HG02938 (cell line): ENCODE results near the gene RASSF5.

Source experiments
- ATAC-seq: cut with Tn5 transposase; IDR thresholded peaks from one replicate; pipeline ENCODE4 v1.9.1; 2021; ENCODE audit warnings: mild to moderate bottlenecking, moderate library complexity; ENCODE audit not compliant: unreplicated experiment

RASSF5 gene

DNA sequence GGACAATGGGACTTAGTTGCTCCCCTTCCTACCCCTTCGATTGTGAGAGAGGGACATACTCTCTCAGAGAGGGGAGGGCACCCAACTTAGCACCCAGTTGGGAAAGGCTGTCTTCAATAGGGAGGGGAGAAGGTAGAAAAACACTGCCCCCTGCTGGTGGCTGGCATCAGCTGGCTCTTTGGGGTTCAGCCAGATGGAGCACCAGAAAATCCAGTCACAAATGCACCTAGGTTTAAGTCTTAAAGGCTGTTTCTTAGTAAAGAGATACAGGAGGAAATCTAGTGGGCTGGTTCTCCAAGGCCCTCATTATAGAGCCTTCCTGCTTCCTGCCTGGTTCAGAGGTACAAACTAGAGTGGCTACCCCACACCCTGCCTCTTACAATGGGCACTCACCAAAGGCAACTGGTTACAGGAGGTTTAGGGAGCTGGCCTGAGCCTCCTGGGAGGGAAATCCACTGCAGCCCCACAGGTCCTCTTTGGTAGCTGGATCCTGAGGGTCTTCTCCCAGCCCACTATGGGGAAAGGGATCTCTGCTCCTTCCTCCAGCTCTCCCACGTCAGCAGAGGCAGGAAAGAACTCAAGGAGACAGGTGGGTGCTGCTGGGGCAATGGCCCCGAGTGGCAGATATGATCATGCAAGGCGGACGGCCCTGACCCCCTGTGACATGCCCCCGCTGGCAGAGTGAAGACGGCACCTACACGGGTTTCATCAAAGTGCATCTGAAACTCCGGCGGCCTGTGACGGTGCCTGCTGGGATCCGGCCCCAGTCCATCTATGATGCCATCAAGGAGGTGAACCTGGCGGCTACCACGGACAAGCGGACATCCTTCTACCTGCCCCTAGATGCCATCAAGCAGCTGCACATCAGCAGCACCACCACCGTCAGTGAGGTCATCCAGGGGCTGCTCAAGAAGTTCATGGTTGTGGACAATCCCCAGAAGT is 76.6 kb downstream of the RASSF5 start:
- no peak for ATAC-seq

DNA sequence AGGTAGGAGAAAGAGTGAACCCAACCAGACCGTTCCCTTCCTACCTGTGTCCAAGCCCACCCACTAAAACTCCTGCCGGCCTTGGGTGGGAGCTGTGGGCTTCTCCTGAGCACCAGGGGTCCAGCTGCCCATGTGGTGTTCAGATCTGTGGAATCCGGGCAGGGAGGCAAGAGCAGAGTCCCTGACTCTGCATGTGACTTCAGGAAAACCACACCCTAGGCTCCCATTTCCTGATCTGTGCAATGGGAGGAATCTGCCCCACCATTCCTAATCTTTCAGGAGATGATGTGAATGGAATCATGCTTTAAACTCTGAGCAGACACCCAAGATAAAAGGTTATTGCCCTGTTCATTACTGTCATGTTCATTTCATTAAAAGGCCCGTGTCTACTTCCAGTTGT is 77.4 kb downstream of the RASSF5 start:
- no peak for ATAC-seq

DNA sequence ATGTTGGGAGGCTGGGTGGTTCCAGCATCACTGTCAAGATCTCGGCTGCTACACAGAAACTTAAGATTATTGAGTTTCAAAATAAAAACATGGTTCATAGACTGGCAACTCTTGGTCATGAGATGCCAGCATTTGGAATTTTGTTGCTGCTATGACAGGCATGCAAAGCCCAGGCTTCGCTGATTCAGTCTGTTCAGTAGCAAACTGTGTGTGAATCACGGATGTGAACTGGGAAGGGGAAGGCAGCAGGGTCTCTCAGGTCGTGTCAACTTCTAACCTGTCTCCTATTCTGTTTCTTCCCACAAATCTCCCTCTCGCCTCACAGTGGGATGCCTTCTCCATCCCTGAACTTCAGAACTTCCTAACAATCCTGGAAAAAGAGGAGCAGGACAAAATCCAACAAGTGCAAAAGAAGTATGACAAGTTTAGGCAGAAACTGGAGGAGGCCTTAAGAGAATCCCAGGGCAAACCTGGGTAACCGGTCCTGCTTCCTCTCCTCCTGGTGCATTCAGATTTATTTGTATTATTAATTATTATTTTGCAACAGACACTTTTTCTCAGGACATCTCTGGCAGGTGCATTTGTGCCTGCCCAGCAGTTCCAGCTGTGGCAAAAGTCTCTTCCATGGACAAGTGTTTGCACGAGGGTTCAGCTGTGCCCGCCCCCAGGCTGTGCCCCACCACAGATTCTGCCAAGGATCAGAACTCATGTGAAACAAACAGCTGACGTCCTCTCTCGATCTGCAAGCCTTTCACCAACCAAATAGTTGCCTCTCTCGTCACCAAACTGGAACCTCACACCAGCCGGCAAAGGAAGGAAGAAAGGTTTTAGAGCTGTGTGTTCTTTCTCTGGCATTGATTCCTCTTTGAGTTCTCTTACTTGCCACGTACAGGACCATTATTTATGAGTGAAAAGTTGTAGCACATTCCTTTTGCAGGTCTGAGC is 79.4 kb downstream of the RASSF5 start:
- ATAC-seq: no peak

DNA sequence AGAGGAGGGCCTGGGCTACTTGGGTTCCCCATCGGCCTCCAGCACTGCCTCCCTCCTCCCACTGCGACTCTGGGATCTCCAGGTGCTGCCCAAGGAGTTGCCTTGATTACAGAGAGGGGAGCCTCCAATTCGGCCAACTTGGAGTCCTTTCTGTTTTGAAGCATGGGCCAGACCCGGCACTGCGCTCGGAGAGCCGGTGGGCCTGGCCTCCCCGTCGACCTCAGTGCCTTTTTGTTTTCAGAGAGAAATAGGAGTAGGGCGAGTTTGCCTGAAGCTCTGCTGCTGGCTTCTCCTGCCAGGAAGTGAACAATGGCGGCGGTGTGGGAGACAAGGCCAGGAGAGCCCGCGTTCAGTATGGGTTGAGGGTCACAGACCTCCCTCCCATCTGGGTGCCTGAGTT is 80.6 kb downstream of the RASSF5 start:
- ATAC-seq: no peak

DNA sequence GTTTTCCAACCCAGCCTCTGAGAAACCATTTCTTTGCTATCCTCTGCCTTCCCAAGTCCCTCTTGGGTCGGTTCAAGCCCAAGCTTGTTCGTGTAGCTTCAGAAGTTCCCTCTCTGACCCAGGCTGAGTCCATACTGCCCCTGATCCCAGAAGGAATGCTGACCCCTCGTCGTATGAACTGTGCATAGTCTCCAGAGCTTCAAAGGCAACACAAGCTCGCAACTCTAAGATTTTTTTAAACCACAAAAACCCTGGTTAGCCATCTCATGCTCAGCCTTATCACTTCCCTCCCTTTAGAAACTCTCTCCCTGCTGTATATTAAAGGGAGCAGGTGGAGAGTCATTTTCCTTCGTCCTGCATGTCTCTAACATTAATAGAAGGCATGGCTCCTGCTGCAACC is 81.2 kb downstream of the RASSF5 start:
- no peak for ATAC-seq

DNA sequence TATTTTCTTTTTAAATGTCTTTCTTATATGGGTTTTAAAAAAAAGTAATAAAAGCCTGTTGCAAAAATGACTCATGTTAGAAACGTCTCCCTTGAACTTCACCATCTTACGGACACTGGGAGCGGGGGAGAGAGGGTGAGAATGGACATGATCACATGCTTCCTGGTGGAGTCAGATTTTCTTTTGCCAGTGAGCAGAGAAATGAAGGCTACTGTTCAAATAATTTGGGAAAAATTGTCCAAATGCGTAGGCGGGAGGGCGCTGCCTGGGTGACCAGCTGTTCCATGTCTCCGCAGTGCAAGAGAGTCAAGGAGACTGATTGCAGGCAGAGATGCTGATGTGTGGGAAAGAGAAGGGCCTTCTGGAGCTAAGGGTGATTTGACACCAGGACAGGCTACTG is 81.9 kb downstream of the RASSF5 start:
- no peak for ATAC-seq

DNA sequence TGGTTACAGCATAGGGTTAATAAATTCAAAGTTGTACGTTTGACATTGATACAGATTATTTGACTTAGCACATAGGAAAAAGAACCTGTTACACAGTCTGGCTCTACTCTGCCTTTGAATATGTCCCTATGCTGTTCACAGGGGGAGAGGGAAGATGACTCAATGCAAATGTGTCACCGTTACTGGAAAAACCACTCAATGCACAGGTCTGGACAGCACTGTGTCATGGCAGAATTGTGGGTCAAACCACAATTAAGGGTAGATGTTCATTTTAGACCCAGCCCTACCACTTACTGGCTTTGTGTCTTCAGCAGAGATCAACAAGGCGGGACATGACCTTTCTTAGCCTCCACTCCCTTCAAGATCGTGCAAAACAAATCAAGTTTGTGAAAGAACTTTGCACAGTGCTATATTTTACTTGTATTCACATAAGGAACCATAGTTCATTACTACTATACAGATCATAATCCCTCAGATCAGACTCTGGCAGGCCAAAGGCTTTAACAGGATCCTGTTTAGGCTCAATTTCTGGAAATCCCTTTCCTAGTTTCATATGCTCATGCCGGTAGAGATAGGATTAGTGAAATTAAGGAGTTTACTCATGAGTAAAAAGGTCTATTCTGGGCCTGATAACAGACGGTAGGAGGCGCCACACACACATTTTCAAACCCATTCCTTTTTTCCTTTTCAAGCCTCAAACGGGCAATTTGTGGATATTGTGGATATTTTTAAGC is 82.9 kb downstream of the RASSF5 start:
- no peak for ATAC-seq

DNA sequence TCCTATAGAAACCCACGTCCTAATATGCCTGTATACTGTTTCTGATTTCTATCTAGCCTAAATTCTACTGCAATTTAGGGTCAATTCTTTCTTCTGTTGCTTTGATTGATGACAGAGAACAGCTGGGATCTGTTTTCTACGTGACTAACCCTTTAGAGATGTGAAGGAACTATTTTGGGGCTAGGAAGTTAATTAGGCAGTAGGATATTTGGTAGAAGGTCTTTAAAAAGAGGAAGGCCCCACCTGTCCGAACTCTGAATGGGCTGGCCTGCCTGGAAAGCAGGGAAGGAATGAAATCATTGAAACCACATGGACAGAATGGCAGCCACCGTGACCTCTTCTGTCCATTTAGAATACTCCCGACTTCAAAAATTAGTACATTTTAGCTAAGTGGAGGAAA is 83.9 kb downstream of the RASSF5 start:
- no peak for ATAC-seq

DNA sequence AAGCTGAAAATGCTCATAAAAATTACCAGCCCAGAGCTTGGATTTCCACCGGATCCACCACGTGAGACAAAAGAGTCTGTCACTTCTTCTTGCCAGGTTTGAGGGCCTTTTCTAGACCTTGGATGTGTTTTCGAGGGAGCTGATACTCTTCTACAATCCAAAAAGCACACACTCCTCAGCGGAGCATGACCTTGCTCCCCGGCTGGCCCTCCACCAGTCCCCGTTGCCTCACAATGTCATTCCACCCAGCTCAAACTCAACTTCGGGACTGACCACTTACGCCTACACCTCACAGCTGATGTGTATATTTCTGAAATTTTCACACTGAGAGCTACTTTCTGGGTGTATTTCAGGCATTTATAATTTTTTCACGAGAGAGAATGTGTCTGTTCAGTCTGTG is 84.4 kb downstream of the RASSF5 start:
- no peak for ATAC-seq

DNA sequence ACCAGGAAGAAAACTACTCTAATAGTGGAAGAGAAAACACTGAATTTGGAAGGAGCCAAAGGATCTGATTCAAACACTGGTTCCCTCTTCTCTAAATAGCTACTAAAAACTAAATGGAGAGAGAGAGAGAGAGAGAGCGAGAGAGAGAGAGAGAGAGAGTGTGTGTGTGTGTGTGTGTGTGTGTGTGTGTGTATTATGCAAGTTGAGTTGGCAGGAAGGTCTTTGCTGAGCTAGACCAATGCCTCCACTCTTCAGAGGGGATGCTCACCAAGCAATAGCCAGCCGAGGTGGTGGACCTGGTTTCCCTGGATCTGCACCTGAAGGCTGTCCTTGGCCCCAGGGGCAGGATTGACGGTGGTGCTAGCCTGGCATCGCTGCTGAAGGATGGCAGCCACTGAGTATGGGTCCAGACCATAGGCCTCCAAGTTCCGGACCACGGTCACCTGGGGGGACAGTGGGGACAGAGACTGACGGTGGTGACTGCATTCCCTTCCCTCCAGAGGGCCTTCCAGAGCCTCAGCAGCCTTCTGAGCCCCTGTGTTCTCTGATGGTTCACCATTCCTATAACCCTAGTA is 86.1 kb downstream of the RASSF5 start:
- no peak for ATAC-seq

DNA sequence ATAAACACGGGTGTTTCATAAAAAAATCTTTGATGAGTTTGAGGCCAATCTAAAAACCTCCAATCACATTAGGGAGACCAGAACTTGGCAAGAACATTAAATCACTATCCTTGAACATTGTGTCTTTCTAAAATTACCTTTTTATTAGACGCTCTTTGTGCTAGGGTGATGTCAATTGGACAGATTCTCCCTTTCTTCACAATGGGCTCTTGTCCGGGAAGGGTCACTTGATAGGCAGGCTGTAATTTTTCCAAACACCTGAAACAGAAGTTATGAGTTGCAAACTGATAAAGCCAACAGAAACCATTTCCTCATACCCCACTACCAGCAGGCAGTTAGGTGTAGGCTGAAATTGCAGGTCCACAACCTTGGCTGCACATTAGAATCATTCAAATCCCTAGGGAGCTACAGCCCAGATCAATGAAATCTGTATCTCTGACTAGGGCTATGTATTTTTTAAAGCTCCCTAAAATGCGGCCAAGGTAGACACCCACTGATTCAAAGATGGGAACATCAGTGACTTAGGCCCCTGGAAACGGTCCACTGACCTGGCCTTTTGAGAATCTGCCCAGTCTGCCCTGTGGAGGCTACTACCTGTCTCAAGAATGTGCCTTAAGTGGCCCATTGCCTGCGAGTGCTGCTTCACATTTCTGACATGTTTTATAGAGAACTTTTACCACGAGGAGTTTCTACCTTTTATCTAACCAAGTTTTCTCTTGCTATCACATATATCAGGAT is 88.4 kb downstream of the RASSF5 start:
- no peak for ATAC-seq

DNA sequence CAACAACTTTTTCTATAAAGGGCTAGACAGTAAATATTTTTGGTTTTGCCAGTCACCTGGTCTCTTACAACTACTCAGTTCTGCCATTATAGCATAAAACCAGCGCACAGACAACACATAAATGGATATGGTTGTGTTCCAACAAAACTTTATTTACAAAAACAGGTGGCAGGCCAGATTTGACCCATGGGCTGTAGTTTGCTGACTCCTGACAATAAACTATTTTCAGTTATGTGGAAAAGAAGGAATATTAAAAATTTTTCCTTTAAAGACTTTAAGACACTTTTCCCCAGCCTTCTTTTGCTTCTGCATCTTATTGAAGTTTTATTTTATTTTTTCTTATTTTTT is 89.0 kb downstream of the RASSF5 start:
- no peak for ATAC-seq

DNA sequence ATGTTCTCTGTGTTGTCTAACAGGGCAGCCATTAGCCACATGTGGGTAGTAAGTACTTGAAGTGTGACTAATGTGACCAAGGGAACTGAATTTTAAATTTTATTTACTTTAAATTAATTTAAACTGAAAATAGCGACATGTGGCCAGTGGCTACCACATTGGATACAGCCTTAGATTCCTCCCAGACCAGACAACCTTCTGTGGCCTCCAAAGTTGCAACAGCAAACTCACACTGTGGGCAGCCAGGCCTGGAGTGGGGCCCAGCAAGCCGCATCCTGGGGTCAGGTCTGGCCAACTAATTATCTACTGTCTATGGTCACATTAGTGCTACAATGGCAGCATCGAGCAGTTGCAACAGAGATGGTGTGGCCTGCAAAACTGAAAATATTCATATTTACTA is 93.2 kb downstream of the RASSF5 start:
- ATAC-seq: no peak

DNA sequence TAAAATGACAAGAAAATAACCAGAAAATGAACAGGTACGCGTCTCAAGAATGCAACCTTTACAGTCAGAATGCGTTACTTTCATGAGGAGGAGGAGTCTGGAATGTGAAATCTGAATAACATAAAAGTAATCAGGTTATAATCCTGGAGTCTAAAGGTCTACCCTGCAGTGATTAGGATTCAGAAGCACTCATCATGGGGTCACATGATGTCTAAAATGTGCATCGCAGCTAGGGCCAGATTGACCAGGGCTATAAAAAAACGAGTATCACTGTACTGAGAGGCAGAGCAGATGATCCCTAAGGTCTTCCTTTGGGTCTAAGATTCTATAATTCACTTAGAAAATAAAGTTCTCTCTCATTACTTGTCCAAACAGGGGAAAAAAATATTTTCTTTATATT is 97.5 kb downstream of the RASSF5 start:
- ATAC-seq: no peak

DNA sequence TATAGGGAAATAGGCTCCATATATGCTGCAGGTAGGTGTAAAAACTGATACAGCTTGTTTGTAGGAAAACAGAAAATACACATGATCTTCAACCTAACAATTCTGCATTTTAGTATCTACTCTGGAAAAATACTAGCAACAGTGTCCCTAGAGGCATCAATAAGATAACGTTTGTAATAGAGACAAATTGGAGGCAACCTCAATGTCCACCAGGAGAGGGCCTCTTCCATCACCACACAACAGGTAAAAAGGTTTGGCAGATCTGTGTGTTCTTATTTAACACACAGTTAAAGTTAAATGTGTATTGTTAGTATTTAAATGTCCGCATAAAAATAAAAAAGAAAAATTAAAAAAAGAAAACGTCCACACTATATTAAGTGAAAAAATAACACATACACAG is 99.5 kb downstream of the RASSF5 start:
- no peak for ATAC-seq

DNA sequence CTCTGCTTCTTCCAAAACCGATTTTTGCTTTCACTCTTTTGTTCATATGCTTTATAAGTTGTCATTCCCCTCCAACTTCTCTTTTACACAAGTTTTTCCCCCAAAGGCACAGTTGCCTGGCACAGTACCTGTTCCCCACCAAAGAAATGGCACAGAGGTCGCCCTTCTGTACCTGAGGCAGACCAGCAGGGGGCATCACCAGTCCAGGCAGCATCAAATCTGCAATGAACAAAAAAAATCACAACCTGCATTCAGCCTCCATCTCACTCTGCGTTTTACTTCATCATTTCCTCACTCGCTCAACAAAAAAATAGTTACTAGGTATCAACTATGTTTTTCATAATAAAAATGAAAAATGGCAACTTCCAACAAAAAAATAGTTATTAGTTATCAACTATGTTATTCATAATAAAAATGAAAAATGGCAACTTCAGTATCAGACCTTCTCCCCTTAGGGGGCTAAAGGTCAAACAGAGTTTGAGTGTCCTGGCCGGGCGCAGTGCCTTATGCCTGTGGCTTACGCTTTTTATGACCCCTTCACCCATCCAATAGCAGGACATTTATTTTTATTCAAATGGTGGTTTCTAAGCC is 100.9 kb downstream of the RASSF5 start:
- ATAC-seq: no peak

DNA sequence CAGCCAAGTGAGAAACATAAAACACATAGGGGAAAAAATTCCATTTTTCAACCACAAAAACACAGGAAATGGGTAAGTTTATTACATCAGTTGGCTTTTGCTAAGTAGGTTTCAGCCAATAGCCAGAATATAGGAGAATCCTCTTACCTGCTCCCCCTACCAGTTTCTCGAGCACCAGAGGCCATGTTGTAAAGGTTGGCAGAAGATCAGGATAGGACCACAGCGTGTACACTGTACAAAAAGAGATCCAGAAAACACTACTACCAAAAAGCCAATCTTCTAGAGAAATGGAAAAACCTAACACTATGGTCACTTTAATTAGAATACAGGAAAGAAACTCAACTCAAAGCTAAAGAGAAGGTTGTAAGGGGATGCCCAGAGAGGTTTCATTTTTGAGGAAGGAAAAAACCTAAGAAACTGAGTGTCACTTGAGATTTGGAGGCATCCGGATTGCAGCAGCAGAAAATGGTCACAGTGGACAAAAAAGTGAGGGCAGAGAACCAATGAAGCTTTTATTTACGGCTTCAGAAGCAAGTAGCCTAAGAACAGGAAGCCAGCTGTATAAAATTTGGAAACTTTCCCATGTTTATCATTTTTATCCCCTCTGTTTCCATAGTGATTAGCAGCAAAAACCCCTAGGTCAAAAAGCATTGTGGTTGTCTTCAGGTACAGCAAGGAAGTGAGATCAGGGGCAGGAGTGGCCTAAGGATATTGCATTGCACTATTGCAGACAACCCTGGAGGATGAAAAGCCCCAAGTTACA is 102.1 kb downstream of the RASSF5 start:
- peak; percentile 34 for ATAC-seq

DNA sequence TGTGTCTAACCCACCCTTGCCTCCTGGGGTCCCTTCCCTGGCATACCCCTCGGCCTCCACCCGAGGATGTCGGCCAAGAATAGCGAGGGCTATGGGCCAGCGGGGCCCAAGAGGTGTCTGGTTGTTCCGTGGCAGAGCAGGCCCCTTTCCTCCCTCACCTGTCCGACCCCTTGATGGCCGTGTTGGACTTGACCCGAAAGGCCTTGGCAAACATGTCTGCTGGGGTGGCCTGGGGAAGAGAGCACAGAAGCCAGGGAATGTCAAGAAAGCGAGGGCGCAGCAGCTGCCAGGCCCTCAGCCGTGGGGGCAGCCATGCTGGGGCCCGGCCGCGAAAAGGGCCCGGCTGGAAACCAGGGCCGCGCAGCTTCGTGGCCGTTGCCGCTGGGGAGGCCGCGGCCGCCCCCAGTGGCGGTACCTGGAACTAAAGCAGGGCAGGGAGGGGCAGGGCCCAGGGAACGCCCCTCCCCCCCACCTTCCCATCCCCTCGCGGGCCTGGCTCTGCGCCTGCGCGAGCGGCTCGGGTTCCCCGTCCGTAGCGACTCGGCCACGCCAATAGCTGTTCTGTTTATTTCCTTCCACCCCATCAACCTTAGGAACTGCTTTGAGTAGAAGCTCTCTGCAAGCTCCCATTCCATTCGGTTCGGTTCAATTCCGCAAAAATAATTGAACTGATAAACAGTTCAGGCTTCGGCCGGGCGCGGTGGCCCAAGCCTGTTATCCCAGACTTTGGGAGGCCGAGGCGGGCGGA is 105.0 kb downstream of the RASSF5 start, which contains the start of gene EIF2D:
Gene EIF2D (minus strand): TSS at position 337 of the 748 bp plus-strand sequence. CDS start 123 bp downstream, at position 214.
- peak; percentile 70 for ATAC-seq
